ENCODE measurements around the gene ZNF22. TPM values are rescaled to one million over a fixed set of nuclear protein-coding genes. Genes with fewer than 3 reads are reported as not detected.

The ZNF22 gene
- total and polyA plus RNA-seq, 9 donors: 44.3 to 57.8 (median 49.9) TPM

- DNase-seq: no peak
- Histone ChIP-seq H3K9me3 (replicated peaks; ENCODE audit: control insufficient read depth, low read depth, low read length) (no peaks in the 10 kb centered on the region), H3K27me3 (ENCODE audit: control insufficient read depth, insufficient read depth, low read length) (no peaks in the 10 kb centered on the region), H3K4me1 (ENCODE audit: control insufficient read depth, insufficient read depth, low read length) (peaks cover 40% of the 10 kb centered on the region), H3K36me3 (ENCODE audit: control insufficient read depth, insufficient read depth, low read length) (peaks cover 49% of the 10 kb centered on the region), H3K27ac (ENCODE audit: low read length) (no peak overlapping the region), H3K4me3 (ENCODE audit: low read length) (no peak overlapping the region)
- no CpG with 5 or more reads among the region's 7 CpGs for WGBS (ENCODE audit: insufficient coverage)
These were observed 9.8 kb upstream of the ZNF22 start for GRCh38 chr10:44990965-44991364.

- Histone ChIP-seq H3K36me3 (ENCODE audit: control insufficient read depth, insufficient read depth, low read length) (peaks cover 49% of the 10 kb centered on the region), H3K4me3 (ENCODE audit: low read length) (no peak overlapping the region), H3K27me3 (ENCODE audit: control insufficient read depth, insufficient read depth, low read length) (no peaks in the 10 kb centered on the region), H3K27ac (ENCODE audit: low read length) (no peak overlapping the region), H3K4me1 (ENCODE audit: control insufficient read depth, insufficient read depth, low read length) (peaks cover 47% of the 10 kb centered on the region), H3K9me3 (replicated peaks; ENCODE audit: control insufficient read depth, low read depth, low read length) (no peaks in the 10 kb centered on the region)
- no peak for DNase-seq
- 73% methylated on average over 4 of the region's 5 CpGs for WGBS (ENCODE audit: insufficient coverage)
These were observed 9.2 kb upstream of the ZNF22 start for GRCh38 chr10:44991571-44991970.

- WGBS (ENCODE audit: insufficient coverage): 92% methylated on average over 10 of the region's 11 CpGs
- Histone ChIP-seq H3K36me3 (ENCODE audit: control insufficient read depth, insufficient read depth, low read length) (peaks cover 47% of the 10 kb centered on the region), H3K9me3 (replicated peaks; ENCODE audit: control insufficient read depth, low read depth, low read length) (no peaks in the 10 kb centered on the region), H3K27me3 (ENCODE audit: control insufficient read depth, insufficient read depth, low read length) (no peaks in the 10 kb centered on the region), H3K27ac (ENCODE audit: low read length) (no peak overlapping the region), H3K4me3 (ENCODE audit: low read length) (no peak overlapping the region), H3K4me1 (ENCODE audit: control insufficient read depth, insufficient read depth, low read length) (peaks cover 52% of the 10 kb centered on the region)
- no peak for DNase-seq
These were observed 8.5 kb upstream of the ZNF22 start for GRCh38 chr10:44992070-44992731.

- 89% methylated on average over 5 of the region's 8 CpGs for WGBS (ENCODE audit: insufficient coverage)
- Histone ChIP-seq H3K4me3 (ENCODE audit: low read length) (no peak overlapping the region), H3K27ac (ENCODE audit: low read length) (no peak overlapping the region), H3K27me3 (ENCODE audit: control insufficient read depth, insufficient read depth, low read length) (no peaks in the 10 kb centered on the region), H3K4me1 (ENCODE audit: control insufficient read depth, insufficient read depth, low read length) (peaks cover 56% of the 10 kb centered on the region), H3K36me3 (ENCODE audit: control insufficient read depth, insufficient read depth, low read length) (peaks cover 47% of the 10 kb centered on the region), H3K9me3 (replicated peaks; ENCODE audit: control insufficient read depth, low read depth, low read length) (no peaks in the 10 kb centered on the region)
- no peak for DNase-seq
These were observed 7.9 kb upstream of the ZNF22 start for GRCh38 chr10:44992732-44993225.

GRCh38 chr10:44993226-44993921 lies 7.3 kb upstream of the ZNF22 start:
- peaks cover 46% of the 10 kb centered on the region for H3K36me3 ChIP-seq (ENCODE audit: control insufficient read depth, insufficient read depth, low read length)
- DNase-seq: no peak
- peaks cover 56% of the 10 kb centered on the region for H3K4me1 ChIP-seq (ENCODE audit: control insufficient read depth, insufficient read depth, low read length)
- WGBS (ENCODE audit: insufficient coverage): 91% methylated on average over 14 of the region's 14 CpGs
- no peaks in the 10 kb centered on the region for H3K27me3 ChIP-seq (ENCODE audit: control insufficient read depth, insufficient read depth, low read length)
- H3K27ac ChIP-seq (ENCODE audit: low read length): no peak overlapping the region
- H3K9me3 ChIP-seq (replicated peaks; ENCODE audit: control insufficient read depth, low read depth, low read length): no peaks in the 10 kb centered on the region
- no peak overlapping the region for H3K4me3 ChIP-seq (ENCODE audit: low read length)

- Histone ChIP-seq H3K27me3 (ENCODE audit: control insufficient read depth, insufficient read depth, low read length) (no peaks in the 10 kb centered on the region), H3K27ac (ENCODE audit: low read length) (no peak overlapping the region), H3K4me1 (ENCODE audit: control insufficient read depth, insufficient read depth, low read length) (peaks cover 56% of the 10 kb centered on the region), H3K4me3 (ENCODE audit: low read length) (no peak overlapping the region), H3K36me3 (ENCODE audit: control insufficient read depth, insufficient read depth, low read length) (peaks cover 40% of the 10 kb centered on the region), H3K9me3 (replicated peaks; ENCODE audit: control insufficient read depth, low read depth, low read length) (no peaks in the 10 kb centered on the region)
- whole genome bisulfite sequencing (ENCODE audit: insufficient coverage): 88% methylated on average over 4 of the region's 11 CpGs
- no peak for DNase-seq
These were observed 6.6 kb upstream of the ZNF22 start for GRCh38 chr10:44993922-44994751.

- DNase-seq: no peak
- peaks cover 50% of the 10 kb centered on the region for H3K4me1 ChIP-seq (ENCODE audit: control insufficient read depth, insufficient read depth, low read length)
These were observed 5.8 kb upstream of the ZNF22 start for GRCh38 chr10:44994752-44995530.

GRCh38 chr10:44995581-44995913 lies 5.2 kb upstream of the ZNF22 start:
- peaks cover 52% of the 10 kb centered on the region for H3K4me1 ChIP-seq (ENCODE audit: control insufficient read depth, insufficient read depth, low read length)
- H3K27ac ChIP-seq (ENCODE audit: low read length): peak overlapping the region; percentile 81
- no peaks in the 10 kb centered on the region for H3K27me3 ChIP-seq (ENCODE audit: control insufficient read depth, insufficient read depth, low read length)
- no peaks in the 10 kb centered on the region for H3K9me3 ChIP-seq (replicated peaks; ENCODE audit: control insufficient read depth, low read depth, low read length)
- no peak overlapping the region for H3K4me3 ChIP-seq (ENCODE audit: low read length)
- no peak for DNase-seq
- 40% methylated on average over 3 of the region's 4 CpGs for WGBS (ENCODE audit: insufficient coverage)
- H3K36me3 ChIP-seq (ENCODE audit: control insufficient read depth, insufficient read depth, low read length): peaks cover 33% of the 10 kb centered on the region

More at GRCh38 chr10:44994752-44995530, 5.8 kb upstream of the ZNF22 start:
- Histone ChIP-seq H3K27me3 (ENCODE audit: control insufficient read depth, insufficient read depth, low read length) (no peaks in the 10 kb centered on the region), H3K36me3 (ENCODE audit: control insufficient read depth, insufficient read depth, low read length) (peaks cover 33% of the 10 kb centered on the region), H3K27ac (ENCODE audit: low read length) (no peak overlapping the region), H3K9me3 (replicated peaks; ENCODE audit: control insufficient read depth, low read depth, low read length) (no peaks in the 10 kb centered on the region), H3K4me3 (ENCODE audit: low read length) (no peak overlapping the region)
- WGBS (ENCODE audit: insufficient coverage): 72% methylated on average over 8 of the region's 9 CpGs

- H3K4me1 ChIP-seq (ENCODE audit: control insufficient read depth, insufficient read depth, low read length): peaks cover 47% of the 10 kb centered on the region
- peak overlapping the region; percentile 81 for H3K27ac ChIP-seq (ENCODE audit: low read length)
- no peaks in the 10 kb centered on the region for H3K27me3 ChIP-seq (ENCODE audit: control insufficient read depth, insufficient read depth, low read length)
- peaks cover 29% of the 10 kb centered on the region for H3K36me3 ChIP-seq (ENCODE audit: control insufficient read depth, insufficient read depth, low read length)
- no peak overlapping the region for H3K4me3 ChIP-seq (ENCODE audit: low read length)
- DNase-seq: peak; percentile 87
- 21% methylated on average over 8 of the region's 9 CpGs for WGBS (ENCODE audit: insufficient coverage)
- no peaks in the 10 kb centered on the region for H3K9me3 ChIP-seq (replicated peaks; ENCODE audit: control insufficient read depth, low read depth, low read length)
These were observed 4.6 kb upstream of the ZNF22 start for GRCh38 chr10:44995914-44996669.
